ENCODE data around the gene GPR25.
A peak's percentile ranks its signal among the peaks of the same experiment; 100 is the strongest.

Gene GPR25

GRCh38 chr1:200872446-200873115, at the start of gene GPR25:
TSS of gene GPR25 (plus strand) at chr1:200872981. CDS start at chr1:200873038, 57 bp downstream.
- H3K27ac ChIP-seq (ENCODE audit: extremely low read depth, low read depth, low read length): no peak within 1 kb of the TSS
- TF ChIP-seq ZNF302 (tag by site-specific recombination; IDR thresholded peaks at IDR 0.05; ENCODE audit: low read depth) (no peak), GLI4 (tag by site-specific recombination; IDR thresholded peaks at IDR 0.05) (no peak), ZNF629 (tag by site-specific recombination; IDR thresholded peaks at IDR 0.05) (no peak), ZNF580 (tag by site-specific recombination; IDR thresholded peaks at IDR 0.05) (no peak), ZNF621 (tag by site-specific recombination; IDR thresholded peaks at IDR 0.05) (no peak), ZNF558 (tag by site-specific recombination; IDR thresholded peaks at IDR 0.05) (no peak), ZNF544 (tag by site-specific recombination; IDR thresholded peaks at IDR 0.05) (no peak), KLF7 (tag by site-specific recombination; IDR thresholded peaks at IDR 0.05; ENCODE audit: borderline replicate concordance) (no peak), ZNF416 (tag by site-specific recombination; IDR thresholded peaks at IDR 0.05) (no peak), ZNF394 (tag by site-specific recombination; IDR thresholded peaks at IDR 0.05; ENCODE audit: borderline replicate concordance) (no peak)
- CTCF ChIA-PET: interaction anchor here (1.5 kb wide), 1 partner anchor 17 kb away, joined by 4 read pairs; no protein-coding TSS in a partner anchor
- no peaks in the 10 kb centered on the region for H3K9me3 ChIP-seq (ENCODE audit: control insufficient read depth, insufficient read depth, low read depth, low read length)
- H3K4me3 ChIP-seq (ENCODE audit: low read depth, low read length): no peak within 1 kb of the TSS
- no peaks in the 10 kb centered on the region for H3K36me3 ChIP-seq (ENCODE audit: control insufficient read depth in 2 of 2, insufficient read depth in 1 of 2, low read length in 2 of 2)
- POLR2A ChIA-PET: no interaction called here
- no peaks in the 10 kb centered on the region; the same call in 1 of the 2 replicates for H3K4me1 ChIP-seq (ENCODE audit: control insufficient read depth, insufficient read depth, low read length)

- H3K27ac ChIP-seq (ENCODE audit: extremely low read depth, low read depth, low read length): no peak overlapping the region
- no peaks in the 10 kb centered on the region for H3K9me3 ChIP-seq (ENCODE audit: control insufficient read depth, insufficient read depth, low read depth, low read length)
- ChIA-PET CTCF (interaction anchor here (0.7 kb wide), 1 partner anchor 26 kb away, joined by 3 read pairs; no protein-coding TSS in a partner anchor), POLR2A (no interaction called here)
- no peak overlapping the region for H3K4me3 ChIP-seq (ENCODE audit: low read depth, low read length)
- H3K4me1 ChIP-seq (ENCODE audit: control insufficient read depth, insufficient read depth, low read length): no peaks in the 10 kb centered on the region
- peaks cover 10% of the 10 kb centered on the region in 2 experiments; a peak in 2 of 3 replicates for H3K36me3 ChIP-seq (ENCODE audit: control insufficient read depth in 2 of 2, insufficient read depth in 1 of 2, low read length in 2 of 2)
- TF ChIP-seq ZXDB (tag by site-specific recombination; IDR thresholded peaks at IDR 0.05) (no peak), ZIC2 (tag by site-specific recombination; IDR thresholded peaks at IDR 0.05) (peak; percentile 39; the same call in 1 of the 2 replicates), ZNF416 (tag by site-specific recombination; IDR thresholded peaks at IDR 0.05) (no peak), ZNF704 (tag by site-specific recombination; IDR thresholded peaks at IDR 0.05) (no peak)
These were observed 41.7 kb upstream of the GPR25 start for GRCh38 chr1:200831091-200831490.

GRCh38 chr1:200834383-200834782, 38.4 kb upstream of the GPR25 start:
- CTCF ChIA-PET: interaction anchor here (0.6 kb wide), 1 partner anchor 10 kb away, joined by 3 read pairs; no protein-coding TSS in a partner anchor
- H3K9me3 ChIP-seq (ENCODE audit: control insufficient read depth, insufficient read depth, low read depth, low read length): no peaks in the 10 kb centered on the region
- TF ChIP-seq ZNF354C (tag by site-specific recombination; IDR thresholded peaks at IDR 0.05; ENCODE audit: borderline replicate concordance, low read depth): no peak
- no peak for TF ChIP-seq ZNF18 (tag by site-specific recombination; IDR thresholded peaks at IDR 0.05)
- TF ChIP-seq BCL11B (tag by site-specific recombination; IDR thresholded peaks at IDR 0.05; ENCODE audit: low read depth): no peak
- TF ChIP-seq KLF10 (tag by site-specific recombination; IDR thresholded peaks at IDR 0.05): no peak
- no peak for TF ChIP-seq TSHZ1 (tag by site-specific recombination; IDR thresholded peaks at IDR 0.05; ENCODE audit: borderline replicate concordance)
- no peak for TF ChIP-seq ZNF398 (tag by site-specific recombination; IDR thresholded peaks at IDR 0.05)
- TF ChIP-seq ZNF510 (tag by site-specific recombination; IDR thresholded peaks at IDR 0.05; ENCODE audit: insufficient replicate concordance): no peak

More at GRCh38 chr1:200834383-200834782, 38.4 kb upstream of the GPR25 start:
- no peak overlapping the region for H3K4me3 ChIP-seq (ENCODE audit: low read depth, low read length)
- H3K27ac ChIP-seq (ENCODE audit: extremely low read depth, low read depth, low read length): no peak overlapping the region
- peaks cover 10 to 11% of the 10 kb centered on the region in 2 experiments; a peak in 2 of 3 replicates for H3K36me3 ChIP-seq (ENCODE audit: control insufficient read depth in 2 of 2, insufficient read depth in 1 of 2, low read length in 2 of 2)
- H3K4me1 ChIP-seq (ENCODE audit: control insufficient read depth, insufficient read depth, low read length): no peaks in the 10 kb centered on the region
- POLR2A ChIA-PET: no interaction called here
